ENCODE data around the gene TSSK3.

TSSK3 gene

DNA sequence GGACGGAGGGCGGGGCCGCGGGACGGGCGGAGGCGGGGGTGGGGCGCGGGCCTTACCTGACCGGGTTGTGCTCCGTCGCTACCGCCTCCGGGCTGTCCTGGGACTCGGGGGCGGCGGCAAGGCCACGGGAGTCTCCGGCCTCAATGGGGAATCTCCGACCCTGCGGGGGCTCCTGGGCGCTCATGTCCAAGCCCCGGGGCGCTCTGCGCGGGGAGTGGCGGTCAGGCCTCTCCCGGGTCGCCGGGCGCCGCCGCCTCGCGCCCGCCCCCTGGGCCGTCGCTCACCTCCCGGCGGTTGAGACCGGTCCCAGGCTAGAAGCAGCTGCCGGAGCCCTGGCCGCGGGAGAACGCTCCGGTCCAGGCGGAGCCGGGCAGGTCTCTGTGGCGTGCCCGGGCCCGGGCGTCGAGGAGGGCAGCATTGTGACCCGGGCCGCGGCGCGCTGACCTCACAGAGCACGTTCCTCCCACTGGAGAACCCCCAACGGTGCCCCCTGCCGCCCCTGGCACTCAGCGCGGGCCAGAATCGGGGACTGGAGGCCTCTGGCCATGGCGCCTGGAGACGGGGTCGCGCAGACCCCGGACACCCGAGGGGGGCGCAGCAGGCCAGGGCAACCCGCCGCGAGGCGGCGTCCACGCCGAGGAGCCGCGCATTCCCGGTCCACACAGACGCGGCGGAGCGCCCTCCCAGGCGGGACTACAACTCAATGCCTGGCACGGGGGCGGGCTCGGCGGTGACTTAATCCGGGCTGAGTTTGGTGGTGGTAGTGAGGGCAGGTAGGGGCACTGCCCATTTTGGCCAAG, 465 bp upstream of the TSSK3 start:
- Histone ChIP-seq H3K4me1 (ENCODE audit: control insufficient read depth in 1 of 2, insufficient read depth in 1 of 2, low read depth in 1 of 2, low read length in 1 of 2) (peaks cover 3 to 11% of the 10 kb centered on the region in 2 experiments), H3K27me3 (peaks cover 46% of the 10 kb centered on the region), H3K4me3 (ENCODE audit: low read depth in 1 of 2, low read length in 1 of 2) (peak overlapping the region in 1 of 2 experiments; percentile 43), H3K36me3 (peaks cover 49% of the 10 kb centered on the region), H3K27ac (no peak overlapping the region), H3K9me3 (no peaks in the 10 kb centered on the region)
- TF ChIP-seq, protein P1, sequence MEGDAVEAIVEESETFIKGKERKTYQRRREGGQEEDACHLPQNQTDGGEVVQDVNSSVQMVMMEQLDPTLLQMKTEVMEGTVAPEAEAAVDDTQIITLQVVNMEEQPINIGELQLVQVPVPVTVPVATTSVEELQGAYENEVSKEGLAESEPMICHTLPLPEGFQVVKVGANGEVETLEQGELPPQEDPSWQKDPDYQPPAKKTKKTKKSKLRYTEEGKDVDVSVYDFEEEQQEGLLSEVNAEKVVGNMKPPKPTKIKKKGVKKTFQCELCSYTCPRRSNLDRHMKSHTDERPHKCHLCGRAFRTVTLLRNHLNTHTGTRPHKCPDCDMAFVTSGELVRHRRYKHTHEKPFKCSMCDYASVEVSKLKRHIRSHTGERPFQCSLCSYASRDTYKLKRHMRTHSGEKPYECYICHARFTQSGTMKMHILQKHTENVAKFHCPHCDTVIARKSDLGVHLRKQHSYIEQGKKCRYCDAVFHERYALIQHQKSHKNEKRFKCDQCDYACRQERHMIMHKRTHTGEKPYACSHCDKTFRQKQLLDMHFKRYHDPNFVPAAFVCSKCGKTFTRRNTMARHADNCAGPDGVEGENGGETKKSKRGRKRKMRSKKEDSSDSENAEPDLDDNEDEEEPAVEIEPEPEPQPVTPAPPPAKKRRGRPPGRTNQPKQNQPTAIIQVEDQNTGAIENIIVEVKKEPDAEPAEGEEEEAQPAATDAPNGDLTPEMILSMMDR (IDR thresholded peaks at IDR 0.05), result no peak

DNA sequence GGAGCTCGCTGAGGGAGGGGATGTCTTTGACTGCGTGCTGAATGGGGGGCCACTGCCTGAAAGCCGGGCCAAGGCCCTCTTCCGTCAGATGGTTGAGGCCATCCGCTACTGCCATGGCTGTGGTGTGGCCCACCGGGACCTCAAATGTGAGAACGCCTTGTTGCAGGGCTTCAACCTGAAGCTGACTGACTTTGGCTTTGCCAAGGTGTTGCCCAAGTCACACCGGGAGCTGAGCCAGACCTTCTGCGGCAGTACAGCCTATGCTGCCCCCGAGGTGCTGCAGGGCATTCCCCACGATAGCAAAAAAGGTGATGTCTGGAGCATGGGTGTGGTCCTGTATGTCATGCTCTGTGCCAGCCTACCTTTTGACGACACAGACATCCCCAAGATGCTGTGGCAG, 1.4 kb downstream of the TSSK3 start:
- no peak overlapping the region for H3K4me3 ChIP-seq (ENCODE audit: low read depth in 1 of 2, low read length in 1 of 2)
- peaks cover 32% of the 10 kb centered on the region for H3K27me3 ChIP-seq
- H3K27ac ChIP-seq, result no peak overlapping the region
- H3K36me3 ChIP-seq, result peaks cover 67% of the 10 kb centered on the region
- TF ChIP-seq, protein P1 (IDR thresholded peaks at IDR 0.05), result no peak
- H3K9me3 ChIP-seq, result no peaks in the 10 kb centered on the region
- H3K4me1 ChIP-seq (ENCODE audit: control insufficient read depth in 1 of 2, insufficient read depth in 1 of 2, low read depth in 1 of 2, low read length in 1 of 2), result peaks cover 3 to 11% of the 10 kb centered on the region in 2 experiments

DNA sequence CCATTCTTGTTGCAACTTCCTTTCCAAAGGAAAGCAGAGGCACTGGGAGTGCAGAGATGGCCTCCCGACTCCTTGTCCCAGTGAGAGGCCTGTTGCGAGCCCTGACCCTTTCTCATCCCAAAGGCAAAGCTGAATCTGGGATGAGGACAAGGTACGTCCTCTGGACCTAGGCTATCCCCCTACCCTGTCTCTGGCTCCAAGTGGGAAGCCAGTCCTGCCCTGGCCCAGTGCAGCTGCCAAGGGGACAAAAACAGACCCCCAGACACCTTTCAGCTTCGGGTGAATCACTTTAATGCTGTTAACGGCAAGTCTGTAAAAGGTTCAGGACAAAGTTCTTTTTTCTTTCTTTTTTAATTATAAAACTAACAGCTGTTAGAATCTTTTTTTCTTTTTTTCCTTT, 2.5 kb downstream of the TSSK3 start:
- H3K27me3 ChIP-seq, result peaks cover 31% of the 10 kb centered on the region
- no peaks in the 10 kb centered on the region for H3K9me3 ChIP-seq
- TF ChIP-seq, protein P1 (IDR thresholded peaks at IDR 0.05), result no peak
- H3K4me3 ChIP-seq (ENCODE audit: low read depth in 1 of 2, low read length in 1 of 2), result no peak overlapping the region
- H3K36me3 ChIP-seq, result peaks cover 78% of the 10 kb centered on the region
- peaks cover 3 to 11% of the 10 kb centered on the region in 2 experiments for H3K4me1 ChIP-seq (ENCODE audit: control insufficient read depth in 1 of 2, insufficient read depth in 1 of 2, low read depth in 1 of 2, low read length in 1 of 2)
- no peak overlapping the region for H3K27ac ChIP-seq

DNA sequence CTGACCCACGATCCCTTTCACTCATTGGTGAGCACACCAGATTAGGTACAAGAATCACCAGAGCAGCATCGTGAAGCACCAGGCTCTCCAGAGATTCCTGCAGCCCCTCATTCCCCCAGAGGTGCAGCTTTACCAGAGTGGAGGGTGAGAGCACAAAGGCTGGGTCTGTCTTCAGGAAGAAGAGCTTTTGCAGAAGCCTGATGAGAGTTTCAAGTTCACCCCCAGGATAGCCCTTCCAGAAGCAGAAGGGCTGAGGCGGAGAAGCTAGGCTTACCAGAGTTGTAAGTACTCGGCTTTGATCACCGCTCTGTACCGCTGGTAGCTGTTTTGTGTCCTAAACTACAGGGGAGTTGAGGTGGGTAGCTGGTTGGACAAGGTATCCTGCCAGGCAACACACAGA, 3.1 kb downstream of the TSSK3 start:
- TF ChIP-seq, protein P1 (IDR thresholded peaks at IDR 0.05), result no peak
- no peak overlapping the region for H3K27ac ChIP-seq
- H3K4me3 ChIP-seq (ENCODE audit: low read depth in 1 of 2, low read length in 1 of 2), result no peak overlapping the region
- peaks cover 3 to 11% of the 10 kb centered on the region in 2 experiments for H3K4me1 ChIP-seq (ENCODE audit: control insufficient read depth in 1 of 2, insufficient read depth in 1 of 2, low read depth in 1 of 2, low read length in 1 of 2)
- H3K36me3 ChIP-seq, result peaks cover 85% of the 10 kb centered on the region
- peaks cover 28% of the 10 kb centered on the region for H3K27me3 ChIP-seq
- H3K9me3 ChIP-seq, result no peaks in the 10 kb centered on the region

DNA sequence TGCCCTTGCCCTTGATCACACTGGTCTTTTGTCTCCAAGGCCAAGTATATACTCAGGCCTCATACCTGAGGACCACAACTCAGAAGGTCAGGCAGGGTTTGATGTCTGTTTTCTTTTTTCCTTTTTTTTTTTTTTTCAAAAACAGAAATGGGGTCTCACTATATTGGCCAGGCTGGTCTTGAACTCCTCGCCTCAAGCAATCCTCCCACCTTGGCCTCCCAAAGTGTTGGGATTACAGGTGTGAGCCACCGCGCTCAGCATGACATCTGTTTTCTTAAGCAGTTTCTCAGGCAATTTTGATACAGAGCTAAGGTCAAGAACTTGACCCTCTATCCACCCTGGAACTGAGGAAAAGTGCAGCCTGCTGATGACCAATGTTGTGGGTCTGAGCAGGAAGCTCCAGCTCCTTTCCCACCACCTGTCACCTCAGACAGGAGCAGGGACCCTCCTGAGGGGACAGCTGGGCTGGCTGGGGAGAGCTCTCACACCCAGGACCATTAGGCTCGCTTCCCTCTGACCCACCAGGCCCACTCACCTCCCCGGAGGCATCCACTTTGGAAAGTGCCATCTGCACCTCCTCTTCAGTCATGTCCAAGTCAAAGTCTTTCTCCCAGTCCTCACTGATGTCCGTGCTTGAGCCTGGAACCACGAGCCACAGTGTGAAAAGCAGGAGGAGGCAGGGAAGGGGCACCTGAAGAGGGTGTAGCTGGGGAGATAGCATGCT, 5.7 kb downstream of the TSSK3 start:
- Histone ChIP-seq H3K27ac (no peak overlapping the region), H3K4me3 (ENCODE audit: low read depth in 1 of 2, low read length in 1 of 2) (no peak overlapping the region), H3K4me1 (ENCODE audit: control insufficient read depth in 1 of 2, insufficient read depth in 1 of 2, low read depth in 1 of 2, low read length in 1 of 2) (peaks cover 0 to 6% of the 10 kb centered on the region in 2 experiments), H3K9me3 (no peaks in the 10 kb centered on the region), H3K36me3 (peaks cover 91% of the 10 kb centered on the region), H3K27me3 (peaks cover 1% of the 10 kb centered on the region)
- TF ChIP-seq, protein P1 (IDR thresholded peaks at IDR 0.05), result no peak

Measured in neutrophil (primary cell).